T-helper 2 cell treated with Interferon-gamma antibody and Interleukin-4, amounts not matched to agents 5 μg/mL and 100 μg/mL, for 36 hours (primary cell): Measurements from ENCODE around the gene VMAC.

Experiments
- DNase-seq: peaks from one replicate; pipeline ENCODE4 v3.0.0; 2021; ENCODE audit warnings: low spot score
- H3K27ac Mint-ChIP-seq: one replicate; pipeline ENCODE4 v1.8.0; 2021; ENCODE audit warnings: mild to moderate bottlenecking, mixed read lengths
- H3K27me3 Mint-ChIP-seq: one replicate; pipeline ENCODE4 v1.8.0; 2021; ENCODE audit warnings: low read depth, mixed read lengths
- H3K36me3 Mint-ChIP-seq: one replicate; pipeline ENCODE4 v1.8.0; 2021; ENCODE audit warnings: low read depth, mixed read lengths
- H3K4me1 Mint-ChIP-seq: one replicate; pipeline ENCODE4 v1.8.0; 2021; ENCODE audit warnings: low read depth, mixed read lengths
- H3K4me3 Mint-ChIP-seq: one replicate; pipeline ENCODE4 v1.8.0; 2022; ENCODE audit warnings: mild to moderate bottlenecking, moderate library complexity, mixed read lengths
- H3K9me3 Mint-ChIP-seq: one replicate; pipeline ENCODE4 v1.8.0; 2021; ENCODE audit warnings: mixed read lengths

Gene VMAC

GRCh38 chr19:5922161-5922545, 17.5 kb downstream of the VMAC start:
- H3K36me3 Mint-ChIP-seq, result peaks cover 30% of the 10 kb centered on the region
- no peak overlapping the region for H3K27ac Mint-ChIP-seq
- no peaks in the 10 kb centered on the region for H3K9me3 Mint-ChIP-seq
- no peaks in the 10 kb centered on the region for H3K4me1 Mint-ChIP-seq
- no peak for DNase-seq
- H3K27me3 Mint-ChIP-seq, result no peaks in the 10 kb centered on the region
- no peak overlapping the region for H3K4me3 Mint-ChIP-seq

GRCh38 chr19:5923356-5923755, 18.7 kb downstream of the VMAC start:
- DNase-seq, result no peak
- Mint-ChIP-seq H3K36me3 (peaks cover 36% of the 10 kb centered on the region), H3K4me3 (no peak overlapping the region)

DNA sequence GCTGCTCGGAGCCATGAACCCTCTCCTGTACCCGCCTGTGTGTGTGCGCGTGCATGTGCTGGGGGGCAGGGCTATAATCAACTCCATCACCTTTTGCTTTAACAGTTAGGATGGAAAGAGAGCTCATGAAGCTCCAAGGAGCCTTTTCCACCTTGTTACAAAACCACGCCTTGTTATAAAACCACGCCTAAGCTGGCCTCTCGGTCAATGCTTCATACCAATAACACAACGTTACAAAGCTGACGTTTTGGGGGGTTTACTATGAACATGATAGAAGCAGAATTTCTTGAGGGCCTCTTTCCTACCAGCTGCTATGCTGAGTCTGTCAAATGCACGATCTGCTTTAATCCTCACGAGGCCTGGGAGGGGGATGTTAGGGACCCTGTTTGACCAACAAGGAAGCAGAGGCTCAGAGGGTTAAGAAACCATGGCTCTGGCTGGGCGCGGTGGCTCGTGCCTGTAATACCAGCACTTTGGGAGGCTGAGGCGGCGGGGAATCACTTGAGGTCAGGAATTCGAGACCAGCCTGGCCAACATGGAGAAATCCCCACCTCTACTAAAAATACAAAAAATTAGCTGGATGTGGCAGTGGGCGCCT, 21.3 kb downstream of the VMAC start:
- DNase-seq, result no peak
- no peak overlapping the region for H3K27ac Mint-ChIP-seq
- H3K4me1 Mint-ChIP-seq, result no peaks in the 10 kb centered on the region
- H3K27me3 Mint-ChIP-seq, result no peaks in the 10 kb centered on the region
- H3K4me3 Mint-ChIP-seq, result no peak overlapping the region
- no peaks in the 10 kb centered on the region for H3K9me3 Mint-ChIP-seq
- peaks cover 36% of the 10 kb centered on the region for H3K36me3 Mint-ChIP-seq

More at GRCh38 chr19:5923356-5923755, 18.7 kb downstream of the VMAC start:
- no peaks in the 10 kb centered on the region for H3K27me3 Mint-ChIP-seq
- no peaks in the 10 kb centered on the region for H3K4me1 Mint-ChIP-seq
- no peaks in the 10 kb centered on the region for H3K9me3 Mint-ChIP-seq
- H3K27ac Mint-ChIP-seq, result no peak overlapping the region

DNA sequence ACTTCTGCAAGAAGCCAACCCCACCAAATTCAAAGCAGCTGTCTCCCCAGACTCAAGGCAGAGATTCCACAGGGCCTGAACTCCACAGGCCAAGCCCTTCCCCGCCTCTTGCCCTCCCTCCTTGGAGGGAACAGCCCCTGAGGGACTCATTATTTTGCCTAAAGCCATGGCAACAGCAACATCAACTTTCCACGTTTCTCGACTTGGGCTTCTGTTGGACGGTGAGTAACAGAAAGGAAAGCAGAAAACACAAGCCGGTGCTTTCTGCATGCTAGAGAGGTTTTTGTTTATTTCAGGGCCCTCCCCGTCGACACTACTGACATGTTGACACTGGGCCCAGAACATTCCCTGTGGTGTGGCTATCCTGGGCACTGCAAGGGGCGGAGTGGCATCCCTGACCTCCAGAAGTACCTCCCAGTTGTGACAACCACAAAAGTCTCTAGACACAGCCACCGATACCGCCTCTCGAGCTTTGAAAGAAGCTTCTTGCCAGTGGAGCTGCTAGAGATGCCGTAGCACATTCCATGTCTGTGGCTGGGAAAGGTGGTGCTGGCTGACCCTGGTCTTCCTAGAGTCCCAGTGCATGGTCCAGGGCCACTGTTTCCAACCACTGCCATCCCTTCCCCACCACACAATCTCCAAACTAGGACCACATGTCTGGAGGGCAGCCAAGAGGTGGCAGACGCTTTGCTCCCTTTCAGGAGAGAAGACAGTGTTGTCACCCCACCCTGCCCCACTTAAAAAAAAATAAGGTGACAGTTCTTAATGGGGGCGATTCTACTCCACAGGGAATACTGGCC, 22.2 kb downstream of the VMAC start:
- peaks cover 34% of the 10 kb centered on the region for H3K36me3 Mint-ChIP-seq

DNA sequence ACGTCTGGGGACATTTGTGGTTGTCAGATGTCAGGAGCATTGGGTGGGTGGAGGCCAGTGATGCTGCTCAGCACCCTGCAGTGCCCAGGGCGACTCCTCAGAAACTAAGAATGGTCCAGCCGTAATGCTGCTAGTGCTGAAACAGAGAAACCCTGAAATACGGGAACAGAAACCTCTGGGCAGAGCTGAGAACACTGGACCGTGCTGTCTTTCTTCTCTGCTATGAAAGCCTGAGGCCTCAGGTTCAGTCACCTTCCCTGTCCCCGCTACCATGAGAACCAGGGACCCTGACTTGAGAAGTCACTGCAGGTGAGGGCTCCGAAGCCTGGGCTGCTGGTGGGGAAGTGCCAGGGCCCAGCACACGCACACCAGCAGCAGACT, 22.8 kb downstream of the VMAC start:
- Mint-ChIP-seq H3K27ac (no peak overlapping the region), H3K36me3 (peaks cover 31% of the 10 kb centered on the region)

More for the DNA sequence above, 22.2 kb downstream of the VMAC start:
- H3K9me3 Mint-ChIP-seq, result no peaks in the 10 kb centered on the region
- no peak overlapping the region for H3K4me3 Mint-ChIP-seq
- no peak overlapping the region for H3K27ac Mint-ChIP-seq
- DNase-seq, result no peak
- H3K27me3 Mint-ChIP-seq, result no peaks in the 10 kb centered on the region
- H3K4me1 Mint-ChIP-seq, result no peaks in the 10 kb centered on the region

DNA sequence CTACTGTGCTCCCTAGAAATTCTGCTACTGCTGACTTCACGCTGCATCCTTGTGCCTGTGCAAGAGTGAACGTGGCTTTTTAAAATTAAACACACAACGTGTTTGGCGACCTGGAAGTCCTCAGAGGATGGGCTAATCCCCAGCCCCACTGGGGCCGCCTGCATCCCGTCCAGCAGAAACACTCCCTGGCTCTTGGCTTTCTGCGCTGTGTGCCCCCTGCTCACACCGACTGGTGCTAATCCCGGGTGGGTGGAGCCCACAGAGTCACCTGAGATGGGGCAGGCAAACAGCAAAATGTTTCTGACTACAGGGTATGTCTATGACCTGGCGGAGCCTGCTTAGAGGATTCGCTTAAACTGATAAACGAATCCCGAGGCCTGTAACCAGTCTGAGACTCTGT, 24.5 kb downstream of the VMAC start:
- H3K36me3 Mint-ChIP-seq, result peaks cover 28% of the 10 kb centered on the region

More for the DNA sequence above, 22.8 kb downstream of the VMAC start:
- Mint-ChIP-seq H3K4me1 (no peaks in the 10 kb centered on the region), H3K9me3 (no peaks in the 10 kb centered on the region), H3K27me3 (no peaks in the 10 kb centered on the region), H3K4me3 (no peak overlapping the region)
- DNase-seq, result no peak

DNA sequence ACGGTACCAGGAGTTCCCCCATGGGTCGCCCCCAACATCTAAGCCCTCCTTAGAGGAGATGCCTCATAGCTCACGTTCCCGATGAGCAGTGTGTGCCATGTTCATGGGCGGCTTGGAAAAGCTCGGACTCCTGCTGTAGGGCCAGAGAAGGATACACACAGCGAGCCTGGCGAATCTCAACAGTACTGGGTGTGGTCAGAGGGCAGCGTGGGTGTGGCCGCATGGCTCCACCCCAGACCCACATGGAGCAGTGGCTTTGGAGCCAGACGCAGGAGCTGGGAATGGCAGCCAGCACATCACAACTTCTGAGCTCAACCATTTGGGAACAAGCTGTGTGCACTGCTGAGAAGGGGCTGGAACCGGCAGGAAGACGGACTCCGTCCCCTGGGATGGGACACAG, 25.0 kb downstream of the VMAC start:
- Mint-ChIP-seq H3K27me3 (no peaks in the 10 kb centered on the region), H3K27ac (no peak overlapping the region), H3K9me3 (no peaks in the 10 kb centered on the region), H3K36me3 (peaks cover 26% of the 10 kb centered on the region), H3K4me3 (no peak overlapping the region), H3K4me1 (no peaks in the 10 kb centered on the region)
- DNase-seq, result no peak

More for the DNA sequence above, 24.5 kb downstream of the VMAC start:
- DNase-seq, result no peak
- Mint-ChIP-seq H3K9me3 (no peaks in the 10 kb centered on the region), H3K4me1 (no peaks in the 10 kb centered on the region), H3K27ac (no peak overlapping the region), H3K4me3 (no peak overlapping the region), H3K27me3 (no peaks in the 10 kb centered on the region)

GRCh38 chr19:5931251-5931650, 26.6 kb downstream of the VMAC start:
- Mint-ChIP-seq H3K9me3 (no peaks in the 10 kb centered on the region), H3K27ac (no peak overlapping the region), H3K36me3 (peaks cover 26% of the 10 kb centered on the region), H3K4me1 (no peaks in the 10 kb centered on the region), H3K4me3 (no peak overlapping the region), H3K27me3 (no peaks in the 10 kb centered on the region)
- no peak for DNase-seq

GRCh38 chr19:5932146-5932545, 27.5 kb downstream of the VMAC start:
- DNase-seq, result no peak
- H3K4me3 Mint-ChIP-seq, result no peak overlapping the region
- H3K27ac Mint-ChIP-seq, result no peak overlapping the region
- no peaks in the 10 kb centered on the region for H3K4me1 Mint-ChIP-seq
- no peaks in the 10 kb centered on the region for H3K9me3 Mint-ChIP-seq
- peaks cover 24% of the 10 kb centered on the region for H3K36me3 Mint-ChIP-seq
- H3K27me3 Mint-ChIP-seq, result no peaks in the 10 kb centered on the region

DNA sequence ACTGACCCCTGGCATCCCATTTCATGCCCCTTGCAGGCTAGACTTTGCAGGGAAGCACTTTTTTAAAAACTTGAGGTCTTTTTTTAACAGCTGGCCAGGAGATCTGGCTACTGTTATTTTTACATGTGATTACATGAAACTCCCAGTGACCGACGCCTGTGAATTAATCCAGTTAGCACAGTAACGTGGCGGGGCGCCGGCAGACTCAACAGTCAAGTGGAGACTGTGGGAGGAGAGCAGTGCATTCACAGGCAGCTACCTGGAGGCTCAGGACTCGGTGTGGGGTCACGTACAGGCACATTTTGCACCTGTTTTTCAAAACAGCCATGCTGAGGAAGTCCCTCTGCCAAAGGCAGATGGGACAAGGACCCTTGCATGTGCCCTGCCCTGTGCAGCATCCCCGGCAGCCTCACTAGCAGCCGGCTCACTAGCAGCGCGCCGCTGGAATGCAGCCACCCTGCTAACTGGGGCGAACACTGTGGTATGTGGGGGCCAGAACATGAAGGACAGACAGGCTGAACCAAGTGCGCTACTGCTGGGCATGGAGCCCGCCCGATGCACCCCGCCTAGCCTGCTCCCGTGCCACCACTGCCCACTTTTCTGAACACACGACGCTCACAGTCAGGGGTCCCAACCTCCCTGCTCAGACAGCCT, 28.1 kb downstream of the VMAC start:
- peaks cover 24% of the 10 kb centered on the region for H3K36me3 Mint-ChIP-seq

DNA sequence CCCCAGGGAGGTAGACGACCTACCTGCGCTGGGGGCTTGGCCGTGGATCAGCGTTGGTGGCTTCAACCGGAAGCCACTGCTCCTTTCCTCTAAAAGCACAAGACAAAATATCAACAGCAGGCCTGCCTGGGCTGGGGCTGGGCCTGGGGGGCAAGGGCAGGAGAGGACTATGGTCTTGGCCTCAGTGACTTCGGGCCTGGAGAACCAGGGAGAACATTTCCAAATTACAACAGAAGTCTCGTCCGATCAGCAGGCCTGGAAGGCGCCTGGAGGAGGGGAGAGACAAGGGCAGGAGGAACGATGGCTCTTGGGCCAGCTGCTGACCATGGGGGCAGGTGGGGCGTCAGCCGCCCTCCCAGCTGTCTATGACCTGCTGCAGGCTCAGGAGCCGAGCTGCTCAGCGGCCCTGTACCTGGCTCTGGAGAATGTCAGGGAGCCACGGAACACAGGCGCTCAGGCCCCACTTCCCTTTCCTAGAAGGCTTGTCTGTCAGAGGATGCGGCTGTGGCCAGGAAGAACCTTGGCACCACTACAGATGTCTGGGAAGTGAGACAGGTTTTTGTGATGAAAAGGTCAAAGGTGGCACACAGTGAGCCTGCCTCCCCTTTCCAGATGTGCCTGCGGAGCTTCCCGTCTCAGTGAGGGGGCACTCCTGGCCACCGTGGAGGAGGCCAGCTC, 28.9 kb downstream of the VMAC start:
- DNase-seq, result no peak
- H3K27me3 Mint-ChIP-seq, result no peaks in the 10 kb centered on the region
- no peak overlapping the region for H3K4me3 Mint-ChIP-seq
- no peaks in the 10 kb centered on the region for H3K9me3 Mint-ChIP-seq
- peaks cover 16% of the 10 kb centered on the region for H3K36me3 Mint-ChIP-seq
- H3K4me1 Mint-ChIP-seq, result no peaks in the 10 kb centered on the region
- no peak overlapping the region for H3K27ac Mint-ChIP-seq

More for the DNA sequence above, 28.1 kb downstream of the VMAC start:
- Mint-ChIP-seq H3K9me3 (no peaks in the 10 kb centered on the region), H3K27me3 (no peaks in the 10 kb centered on the region), H3K27ac (no peak overlapping the region), H3K4me3 (no peak overlapping the region), H3K4me1 (no peaks in the 10 kb centered on the region)
- DNase-seq, result no peak

DNA sequence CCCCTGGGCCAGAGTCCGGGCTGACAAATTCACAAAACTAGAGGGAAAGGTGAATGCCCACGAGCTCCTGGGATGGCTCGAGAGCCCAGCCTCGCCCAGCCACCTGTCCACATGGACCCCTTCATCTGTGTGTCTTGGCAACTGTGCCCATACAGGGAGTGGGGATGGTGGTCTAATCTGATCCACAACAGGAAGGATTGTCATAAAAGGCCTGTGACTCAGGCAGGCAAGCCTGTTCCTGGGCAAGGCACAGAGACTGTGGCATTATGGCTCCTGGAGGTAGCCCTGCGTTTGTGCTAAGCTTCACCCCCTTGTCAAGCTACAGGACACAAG, 29.4 kb downstream of the VMAC start:
- H3K27ac Mint-ChIP-seq, result no peak overlapping the region
- no peak overlapping the region for H3K4me3 Mint-ChIP-seq
- H3K27me3 Mint-ChIP-seq, result no peaks in the 10 kb centered on the region
- no peak for DNase-seq
- H3K9me3 Mint-ChIP-seq, result no peaks in the 10 kb centered on the region
- H3K4me1 Mint-ChIP-seq, result no peaks in the 10 kb centered on the region
- peaks cover 14% of the 10 kb centered on the region for H3K36me3 Mint-ChIP-seq

DNA sequence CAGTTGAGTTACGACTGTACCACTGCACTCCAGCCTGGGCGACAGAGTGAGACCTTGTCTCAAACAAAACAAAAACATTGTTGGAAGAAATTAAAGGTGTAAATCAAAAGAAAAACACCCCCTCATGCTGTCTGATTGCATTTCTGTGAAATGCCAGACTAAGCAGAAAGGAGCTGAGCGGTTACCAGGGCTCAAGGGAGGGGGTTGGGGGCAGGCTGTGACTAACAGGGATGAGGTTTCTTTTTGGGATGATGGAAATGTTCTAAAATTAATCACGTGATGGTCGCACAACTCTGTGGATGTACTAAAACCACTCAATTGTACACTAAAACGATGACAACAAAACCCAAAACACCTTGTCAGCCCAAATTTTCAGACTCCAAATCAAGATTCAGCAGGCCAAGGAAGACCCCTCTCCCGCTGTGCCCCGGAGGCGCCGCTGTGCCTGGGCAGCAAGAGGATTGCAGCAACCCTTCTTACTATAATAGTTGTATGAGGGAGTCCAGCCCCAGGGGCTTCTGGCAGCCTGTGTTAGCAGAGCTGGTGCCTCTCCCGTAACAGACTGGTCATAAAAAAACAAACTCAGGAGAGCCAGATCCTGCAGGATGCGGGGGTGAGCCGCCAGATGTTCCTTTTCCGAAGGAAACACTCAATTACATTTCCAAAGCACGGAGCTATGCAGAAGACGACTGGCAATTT, 30.3 kb downstream of the VMAC start:
- Mint-ChIP-seq H3K4me3 (no peak overlapping the region), H3K9me3 (no peaks in the 10 kb centered on the region), H3K27ac (no peak overlapping the region), H3K27me3 (no peaks in the 10 kb centered on the region), H3K36me3 (peaks cover 19% of the 10 kb centered on the region), H3K4me1 (no peaks in the 10 kb centered on the region)
- no peak for DNase-seq
